Measurements from ENCODE around the gene GSG1.

Gene GSG1

GRCh38 chr12:13117029-13117428, 13.6 kb upstream of the GSG1 start:
- DNase-seq, result no peak

GRCh38 chr12:13116259-13116658, 12.8 kb upstream of the GSG1 start:
- no peak for DNase-seq

GRCh38 chr12:13114251-13115052, 11.0 kb upstream of the GSG1 start:
- no peak for DNase-seq

- DNase-seq, result no peak
Observed at GRCh38 chr12:13112968-13113367, 9.5 kb upstream of the GSG1 start.

- no peak for DNase-seq
Observed at GRCh38 chr12:13106666-13107065, 3.2 kb upstream of the GSG1 start.

- DNase-seq, result no peak
Observed at GRCh38 chr12:13105781-13106180, 2.3 kb upstream of the GSG1 start.

- no peak for DNase-seq
Observed at GRCh38 chr12:13104409-13104808, 942 bp upstream of the GSG1 start.

GRCh38 chr12:13102461-13103195, 839 bp downstream of the GSG1 start:
- no peak for DNase-seq

GRCh38 chr12:13101821-13102375, 1.6 kb downstream of the GSG1 start:
- DNase-seq, result peak; percentile 28

GRCh38 chr12:13100882-13101769, 2.3 kb downstream of the GSG1 start:
- DNase-seq, result peak; percentile 96

GRCh38 chr12:13100605-13100881, 2.9 kb downstream of the GSG1 start:
- no peak for DNase-seq

GRCh38 chr12:13099844-13100604, 3.4 kb downstream of the GSG1 start:
- DNase-seq, result no peak

GRCh38 chr12:13099066-13099843, 4.2 kb downstream of the GSG1 start:
- peak; percentile 25 for DNase-seq

- DNase-seq, result no peak
Observed at GRCh38 chr12:13097491-13098011, 5.9 kb downstream of the GSG1 start.

- no peak for DNase-seq
Observed at GRCh38 chr12:13095266-13095995, 8.0 kb downstream of the GSG1 start.

GRCh38 chr12:13094367-13094766, 9.1 kb downstream of the GSG1 start:
- DNase-seq, result no peak

- no peak for DNase-seq
Observed at GRCh38 chr12:13093848-13094220, 9.6 kb downstream of the GSG1 start.

GRCh38 chr12:13093191-13093847, 10.1 kb downstream of the GSG1 start:
- DNase-seq, result no peak

GRCh38 chr12:13091832-13092231, 11.6 kb downstream of the GSG1 start:
- no peak for DNase-seq

- no peak for DNase-seq
Observed at GRCh38 chr12:13090054-13090453, 13.4 kb downstream of the GSG1 start.
